ENCODE measurements around the gene MAMSTR.
"Not testable (repeated sequence)": the region's sequence is repeated elsewhere in the genome, so short reads cannot be mapped to it uniquely, and the experiment has no call there.

Gene MAMSTR

GRCh38 chr19:48718106-48718505 lies 1.4 kb downstream of the MAMSTR start:
- DNase-seq = not testable (repeated sequence)

GRCh38 chr19:48716562-48717291 lies 2.8 kb downstream of the MAMSTR start:
- DNase-seq = no peak

GRCh38 chr19:48715681-48716171 lies 3.8 kb downstream of the MAMSTR start:
- DNase-seq = no peak

GRCh38 chr19:48714759-48715675 lies 4.5 kb downstream of the MAMSTR start:
- no peak for DNase-seq

GRCh38 chr19:48713864-48714755 lies 5.4 kb downstream of the MAMSTR start:
- DNase-seq = peak; percentile 99

GRCh38 chr19:48713041-48713863 lies 6.3 kb downstream of the MAMSTR start:
- DNase-seq = no peak

- DNase-seq = no peak
Measured at GRCh38 chr19:48711106-48711662, 8.3 kb downstream of the MAMSTR start.

- no peak for DNase-seq
Measured at GRCh38 chr19:48708471-48708870, 11.1 kb downstream of the MAMSTR start.

- no peak for DNase-seq
Measured at GRCh38 chr19:48705431-48705830, 14.1 kb downstream of the MAMSTR start.

- DNase-seq = no peak
Measured at GRCh38 chr19:48703316-48703715, 16.2 kb downstream of the MAMSTR start.

GRCh38 chr19:48702701-48703100 lies 16.8 kb downstream of the MAMSTR start:
- DNase-seq = no peak

GRCh38 chr19:48698046-48698445 lies 21.5 kb downstream of the MAMSTR start:
- no peak for DNase-seq

GRCh38 chr19:48696353-48697010 lies 23.0 kb downstream of the MAMSTR start:
- DNase-seq = no peak

- no peak for DNase-seq
Measured at GRCh38 chr19:48695743-48696352, 23.7 kb downstream of the MAMSTR start, which contains the start of gene FUT2. Gene FUT2, plus strand, starts transcription at chr19:48695971. Its CDS starts 6,986 bp downstream, at chr19:48702957.

GRCh38 chr19:48693629-48694028 lies 25.9 kb downstream of the MAMSTR start:
- not testable (repeated sequence) for DNase-seq

GRCh38 chr19:48689449-48689848 lies 30.1 kb downstream of the MAMSTR start:
- DNase-seq = no peak

GRCh38 chr19:48687776-48688175 lies 31.7 kb downstream of the MAMSTR start:
- no peak for DNase-seq

GRCh38 chr19:48686637-48687036 lies 32.9 kb downstream of the MAMSTR start:
- DNase-seq = not testable (repeated sequence)

GRCh38 chr19:48686088-48686487 lies 33.4 kb downstream of the MAMSTR start:
- no peak for DNase-seq

GRCh38 chr19:48685583-48685982 lies 33.9 kb downstream of the MAMSTR start:
- no peak for DNase-seq

Data from CD4-positive, alpha-beta T cell treated with Interleukin-21 for 1 hour (primary cell).